GM10248 (cell line): ENCODE results near the gene SEC31A.

ENCODE experiments used
- CTCF ChIA-PET: fragments of 300-600 bp; sonication (Branson Sonifier 250); formaldehyde crosslinking; extraction: SDS; loops from one replicate; lab custom pipeline; 2021; ENCODE audit warnings: antibody characterized with exemption; lab: Yijun Ruan, JAX
- POLR2A ChIA-PET: fragments of 350-650 bp; sonication (Branson Sonifier 250); formaldehyde crosslinking; extraction: SDS; loops from one replicate; lab custom pipeline; 2020; ENCODE audit warnings: antibody characterized with exemption; lab: Yijun Ruan, JAX
- DNase-seq: peaks from one replicate; pipeline ENCODE4 v3.0.0; 2012; ENCODE audit errors: extremely low spot score
- TF ChIP-seq, protein P1 (sequence below): IDR thresholded peaks from 2 replicates; pipeline ENCODE4 v1.5.1; 2012; ENCODE audit warnings: mild to moderate bottlenecking, low read depth; ENCODE audit errors: extremely low read depth, missing control alignments, control extremely low read depth

Gene SEC31A

DNA sequence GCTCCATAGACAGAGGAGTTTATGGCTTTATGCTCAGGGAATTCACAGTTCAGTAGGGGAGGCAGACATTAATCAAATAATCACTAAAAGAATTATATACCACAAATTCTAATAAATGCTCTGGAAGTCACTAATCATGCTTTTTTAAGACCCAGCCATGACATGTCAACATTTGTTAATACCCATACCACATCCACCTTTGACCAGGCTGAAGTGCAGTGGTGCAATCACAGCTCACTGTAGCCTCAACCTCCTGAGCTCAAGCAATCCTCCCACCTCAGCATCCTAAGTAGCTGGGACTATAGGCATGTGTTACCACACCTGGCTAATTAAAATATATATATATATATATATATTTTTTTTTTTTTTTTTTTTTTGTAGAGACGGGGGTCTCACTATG is 79.6 kb downstream of the SEC31A start:
- CTCF ChIA-PET, result interaction anchor here (1.5 to 2.3 kb wide), 2 partner anchors 14 to 382 kb away, joined by 4 to 7 read pairs; no protein-coding TSS in a partner anchor
- POLR2A ChIA-PET, result interaction anchor here (0.6 kb wide), 1 partner anchor 69 kb away, joined by 3 read pairs; no protein-coding TSS in a partner anchor
- DNase-seq, result no peak
- TF ChIP-seq, protein P1, sequence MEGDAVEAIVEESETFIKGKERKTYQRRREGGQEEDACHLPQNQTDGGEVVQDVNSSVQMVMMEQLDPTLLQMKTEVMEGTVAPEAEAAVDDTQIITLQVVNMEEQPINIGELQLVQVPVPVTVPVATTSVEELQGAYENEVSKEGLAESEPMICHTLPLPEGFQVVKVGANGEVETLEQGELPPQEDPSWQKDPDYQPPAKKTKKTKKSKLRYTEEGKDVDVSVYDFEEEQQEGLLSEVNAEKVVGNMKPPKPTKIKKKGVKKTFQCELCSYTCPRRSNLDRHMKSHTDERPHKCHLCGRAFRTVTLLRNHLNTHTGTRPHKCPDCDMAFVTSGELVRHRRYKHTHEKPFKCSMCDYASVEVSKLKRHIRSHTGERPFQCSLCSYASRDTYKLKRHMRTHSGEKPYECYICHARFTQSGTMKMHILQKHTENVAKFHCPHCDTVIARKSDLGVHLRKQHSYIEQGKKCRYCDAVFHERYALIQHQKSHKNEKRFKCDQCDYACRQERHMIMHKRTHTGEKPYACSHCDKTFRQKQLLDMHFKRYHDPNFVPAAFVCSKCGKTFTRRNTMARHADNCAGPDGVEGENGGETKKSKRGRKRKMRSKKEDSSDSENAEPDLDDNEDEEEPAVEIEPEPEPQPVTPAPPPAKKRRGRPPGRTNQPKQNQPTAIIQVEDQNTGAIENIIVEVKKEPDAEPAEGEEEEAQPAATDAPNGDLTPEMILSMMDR, result no peak

DNA sequence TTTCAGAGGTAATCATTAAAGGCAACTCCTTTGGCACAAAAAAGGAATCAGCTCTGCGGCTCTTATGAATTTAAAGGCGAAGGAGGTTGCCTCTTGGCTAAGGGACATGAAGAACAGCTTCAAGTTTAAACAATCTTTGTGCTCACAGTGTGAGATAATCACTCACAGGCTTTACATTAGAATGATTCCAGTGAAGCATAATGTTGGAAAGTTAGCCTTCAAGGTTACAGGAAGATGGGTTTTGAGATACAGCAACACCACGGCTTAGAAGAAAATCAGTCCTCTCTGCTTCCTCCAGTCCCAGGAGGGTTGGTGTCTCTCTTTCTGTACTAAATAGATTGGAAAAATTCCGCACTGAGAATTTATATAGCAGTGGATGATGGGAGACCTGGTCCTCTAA is 80.8 kb downstream of the SEC31A start:
- DNase-seq, result no peak
- TF ChIP-seq, protein P1, result no peak
- ChIA-PET POLR2A (no interaction called here), CTCF (no interaction called here)

DNA sequence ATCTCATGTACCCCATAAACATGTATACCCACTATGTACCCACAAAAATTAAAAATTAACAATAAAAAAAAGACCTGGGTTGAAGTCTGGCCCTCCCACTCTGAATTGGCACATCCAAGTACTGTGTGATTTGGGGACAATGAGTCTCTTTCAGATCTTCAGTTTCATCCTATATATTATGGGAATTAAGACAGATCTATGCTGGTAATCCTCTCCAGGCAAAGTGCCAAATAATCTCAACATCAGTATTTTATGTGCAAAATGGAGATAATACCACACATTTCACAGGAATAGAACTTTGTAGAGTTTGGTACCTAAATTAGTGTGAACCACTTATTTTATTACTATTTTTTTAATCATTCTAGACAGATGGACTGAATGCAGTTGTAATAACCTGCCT is 81.3 kb downstream of the SEC31A start:
- CTCF ChIA-PET, result no interaction called here
- DNase-seq, result no peak
- TF ChIP-seq, protein P1, result no peak
- POLR2A ChIA-PET, result no interaction called here

- no peak for DNase-seq
- TF ChIP-seq, protein P1, result no peak
- ChIA-PET POLR2A (no interaction called here), CTCF (no interaction called here)
These were observed 87.2 kb downstream of the SEC31A start for GRCh38 chr4:82803746-82804145.

DNA sequence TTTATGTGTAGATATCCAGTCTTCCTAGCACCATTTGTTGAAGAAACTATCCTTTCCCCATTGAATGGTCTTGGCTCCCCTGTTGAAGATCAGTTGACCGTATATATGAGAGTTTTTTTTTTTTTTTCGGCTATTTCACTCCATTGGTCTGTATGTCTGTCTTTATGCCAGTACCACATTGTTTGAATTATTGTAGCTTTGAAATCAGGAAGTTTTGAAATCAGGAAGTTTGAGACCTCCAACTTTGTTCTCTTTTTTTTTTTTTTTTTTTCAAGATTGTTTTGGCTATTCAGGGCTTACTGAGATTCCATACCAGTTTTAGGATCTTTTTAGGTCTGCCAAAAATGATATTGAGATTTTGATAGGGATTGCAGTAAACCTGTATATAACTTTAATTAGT is 88.0 kb downstream of the SEC31A start:
- TF ChIP-seq, protein P1, result no peak
- POLR2A ChIA-PET, result no interaction called here
- DNase-seq, result no peak
- CTCF ChIA-PET, result no interaction called here

GRCh38 chr4:82801910-82802521 is 88.9 kb downstream of the SEC31A start:
- DNase-seq, result no peak
- ChIA-PET POLR2A (no interaction called here), CTCF (no interaction called here)
- TF ChIP-seq, protein P1, result peak; percentile 51
